HepG2 (cell line): ENCODE data around the gene NRL. TPM values are rescaled to one million over a fixed set of nuclear protein-coding genes. Genes with fewer than 3 reads are reported as not detected.

Experiments used
- ARID4A ChIP-seq: sonication (generic); formaldehyde crosslinking; IDR thresholded peaks from 2 replicates; pipeline ENCODE4 v1.5.0; 2020; ENCODE audit warnings: mild to moderate bottlenecking, missing genetic modification reagents, borderline replicate concordance
- CREB1 ChIP-seq, 2 experiments: fragments of 450-650 bp in 1 of 2; IDR thresholded peaks; 2 replicates each; pipeline ENCODE4 v1.6.1; 2016 to 2017; ENCODE audit warnings: control low read depth in 1 of 2, mild to moderate bottlenecking in 1 of 2, missing compliant biosample characterization in 1 of 2, missing genetic modification characterization in 1 of 2
- GFI1 ChIP-seq: sonication (generic); formaldehyde crosslinking; IDR thresholded peaks from 2 replicates; pipeline ENCODE4 v1.5.0; 2020; ENCODE audit warnings: missing genetic modification reagents, mild to moderate bottlenecking, borderline replicate concordance
- HMGXB4 ChIP-seq, 2 experiments: sonication (generic) in 1 of 2; formaldehyde crosslinking in 1 of 2; IDR thresholded peaks; 2 replicates each; pipeline versions ENCODE4 v1.4.0 to v1.6.1; 2018 to 2020; ENCODE audit warnings: missing genetic modification reagents in 2 of 2, borderline replicate concordance in 1 of 2, low read depth in 1 of 2, mild to moderate bottlenecking in 1 of 2, missing biosample characterization in 1 of 2
- HOMEZ ChIP-seq: IDR thresholded peaks from 2 replicates; pipeline ENCODE4 v1.6.1; 2016; ENCODE audit warnings: low read depth
- IKZF5 ChIP-seq: IDR thresholded peaks from 2 replicates; pipeline ENCODE4 v1.6.1; 2018; ENCODE audit warnings: missing genetic modification reagents, mild to moderate bottlenecking, missing compliant biosample characterization
- KDM3A ChIP-seq: IDR thresholded peaks from 2 replicates; pipeline ENCODE4 v1.6.1; 2018; ENCODE audit warnings: low read depth, missing compliant biosample characterization
- NBN ChIP-seq: fragments of 450-650 bp; conservative IDR thresholded peaks from 2 replicates; pipeline ENCODE4 v1.6.1; 2017
- PATZ1 ChIP-seq: sonication (generic); formaldehyde crosslinking; IDR thresholded peaks from 2 replicates; pipeline ENCODE4 v1.4.0; 2020; ENCODE audit warnings: missing genetic modification reagents
- PHF5A ChIP-seq: IDR thresholded peaks from one replicate; pipeline ENCODE4 v1.6.1; 2018; ENCODE audit warnings: low read depth, missing genetic modification reagents; ENCODE audit not compliant: unreplicated experiment
- TFAP4 ChIP-seq: sonication (generic); IDR thresholded peaks from 2 replicates; pipeline ENCODE4 v1.6.1; 2016; ENCODE audit warnings: low read depth, borderline replicate concordance
- ZNF331 ChIP-seq: sonication (generic); formaldehyde crosslinking; IDR thresholded peaks from 2 replicates; pipeline ENCODE4 v1.4.0; 2020; ENCODE audit warnings: missing genetic modification reagents
- ZNF660 ChIP-seq: sonication (generic); formaldehyde crosslinking; IDR thresholded peaks from 2 replicates; pipeline ENCODE4 v1.5.1; 2020; ENCODE audit warnings: mild to moderate bottlenecking, low read depth, missing genetic modification reagents, borderline replicate concordance
- ZNF761 ChIP-seq: sonication (generic); formaldehyde crosslinking; conservative IDR thresholded peaks from 2 replicates; pipeline ENCODE4 v1.4.0; 2020; ENCODE audit warnings: mild to moderate bottlenecking, missing genetic modification reagents
- polyA plus RNA-seq, 8 experiments: library from polyadenylated mRNA; depleted of rRNA in 3 of 8; stranded (reverse) in 7 of 8; unstranded in 1 of 8; fragments of >200 nt; fragmentation: Illumina TruSeq in 4 of 8; extraction: Trizol in 4 of 8; gene quantifications; 2 replicates each; pipeline versions ENCODE4 v1.2.1 to v1.2.3, GENCODE V29; 2011 to 2016; ENCODE audit warnings: low read depth in 4 of 8, missing spikeins in 1 of 8, mixed read lengths in 1 of 8; ENCODE audit not compliant: insufficient read depth in 1 of 8
- total RNA-seq, 5 experiments: library from RNA; depleted of rRNA; stranded (reverse); fragments of >200 nt; fragmentation: Illumina TruSeq; extraction: Trizol; gene quantifications; 2 replicates each; pipeline ENCODE4 v1.2.3, GENCODE V29; 2016; ENCODE audit warnings: low read depth in 1 of 5

Gene NRL
- total and polyA plus RNA-seq, 2 of the 13 experiments (the other 11 are each of a cell fraction or from before 2014, with no cell fraction given): 2.5 to 4.7 TPM

GRCh38 chr14:24058260-24058950 is 56.3 kb downstream of the NRL start (continued):
- TF ChIP-seq ARID4A (CRISPR knock-in tag): peak; percentile 60; the same call in 1 of the 2 replicates
- no peak; the same call in 1 of the 2 replicates for TF ChIP-seq ZNF761 (CRISPR knock-in tag)
- TF ChIP-seq TFAP4: no peak; the same call in 1 of the 2 replicates
- TF ChIP-seq ZNF331 (CRISPR knock-in tag): peak; percentile 56; the same call in 1 of the 2 replicates
- TF ChIP-seq PATZ1 (CRISPR knock-in tag): peak; percentile 42; the same call in 1 of the 2 replicates
- TF ChIP-seq CREB1 (IDR thresholded peaks at IDR 0.05): no peak
- TF ChIP-seq CREB1 (CRISPR knock-in tag; IDR thresholded peaks at IDR 0.05): no peak
- TF ChIP-seq HMGXB4 (CRISPR knock-in tag; IDR thresholded peaks at IDR 0.05; ENCODE audit: borderline replicate concordance in 1 of 2, low read depth in 1 of 2): peak; percentile 75 to 91; a peak in 3 of 4 replicates
- TF ChIP-seq IKZF5 (CRISPR knock-in tag): 0 out of 2 replicates have a peak, but pooled peaks have one; percentile 46
- no peak for TF ChIP-seq ZNF660 (CRISPR knock-in tag)
- TF ChIP-seq HOMEZ: peak; percentile 70; the same call in 1 of the 2 replicates
- TF ChIP-seq KDM3A: peak; percentile 82; the same call in 1 of the 2 replicates
- TF ChIP-seq PHF5A (CRISPR knock-in tag): peak; percentile 72
- no peak for TF ChIP-seq NBN
- TF ChIP-seq GFI1: no peak
